ENCODE data around the gene ARMS2. TPM values are rescaled to one million over a fixed set of nuclear protein-coding genes. Genes with fewer than 3 reads are reported as not detected.

ARMS2 gene
- total RNA-seq, 1 experiment from 2014 or later: not detected

- Mint-ChIP-seq H3K4me3 (no peak overlapping the region), H3K9me3 (no peaks in the 10 kb centered on the region), H3K36me3 (no peaks in the 10 kb centered on the region), H3K27me3 (ENCODE audit: low read depth) (peaks cover 35% of the 10 kb centered on the region), H3K4me1 (peaks cover 19% of the 10 kb centered on the region), H3K27ac (no peak overlapping the region)
- ATAC-seq (no peak), DNase-seq (ENCODE audit: low spot score) (no peak)
- CTCF ChIA-PET: interaction anchor here (1.0 to 1.1 kb wide), 3 partner anchors 27 to 187 kb away, joined by 3 read pairs; no protein-coding TSS in a partner anchor
- no peak for TF ChIP-seq PRRX2 (CRISPR knock-in tag; IDR thresholded peaks at IDR 0.05)
- TF ChIP-seq PRDM15 (CRISPR knock-in tag; IDR thresholded peaks at IDR 0.05): no peak
- TF ChIP-seq ZNF416 (CRISPR knock-in tag; IDR thresholded peaks at IDR 0.05): no peak
- TF ChIP-seq ZNF317 (CRISPR knock-in tag; IDR thresholded peaks at IDR 0.05; ENCODE audit: borderline replicate concordance, low read depth): no peak
- TF ChIP-seq ELF4 (CRISPR knock-in tag; IDR thresholded peaks at IDR 0.05; ENCODE audit: low read depth): no peak
- TF ChIP-seq ZNF219 (CRISPR knock-in tag; IDR thresholded peaks at IDR 0.05; ENCODE audit: borderline replicate concordance): no peak
- TF ChIP-seq ZNF532 (CRISPR knock-in tag; IDR thresholded peaks at IDR 0.05; ENCODE audit: borderline replicate concordance): no peak
- no peak for TF ChIP-seq TEAD1 (CRISPR knock-in tag; IDR thresholded peaks at IDR 0.05)
- TF ChIP-seq RELA (CRISPR knock-in tag; IDR thresholded peaks at IDR 0.05; ENCODE audit: borderline replicate concordance): no peak
- TF ChIP-seq NR2C2 (CRISPR knock-in tag; IDR thresholded peaks at IDR 0.05): no peak
- no peak for TF ChIP-seq ZNF263 (CRISPR knock-in tag; IDR thresholded peaks at IDR 0.05; ENCODE audit: low read depth)
- no peak for TF ChIP-seq NR1H2 (CRISPR knock-in tag; IDR thresholded peaks at IDR 0.05)
- TF ChIP-seq MLX (CRISPR knock-in tag; IDR thresholded peaks at IDR 0.05): no peak
- no peak for TF ChIP-seq ZNF121 (CRISPR knock-in tag; IDR thresholded peaks at IDR 0.05)
- no peak for TF ChIP-seq ZSCAN18 (CRISPR knock-in tag; IDR thresholded peaks at IDR 0.05)
- no peak for TF ChIP-seq ZBTB21 (CRISPR knock-in tag; IDR thresholded peaks at IDR 0.05; ENCODE audit: borderline replicate concordance)
- POLR2A ChIA-PET: no interaction called here
Measured at GRCh38 chr10:122466951-122467381, 12.5 kb downstream of the ARMS2 start.

- ATAC-seq: no peak
- TF ChIP-seq PREB (CRISPR knock-in tag; IDR thresholded peaks at IDR 0.05; ENCODE audit: borderline replicate concordance): no peak
- TF ChIP-seq SOX15 (CRISPR knock-in tag; IDR thresholded peaks at IDR 0.05): no peak
- no peak for TF ChIP-seq ARID4B (CRISPR knock-in tag; IDR thresholded peaks at IDR 0.05; ENCODE audit: borderline replicate concordance)
- no peak for TF ChIP-seq MXD4 (CRISPR knock-in tag; IDR thresholded peaks at IDR 0.05; ENCODE audit: borderline replicate concordance)
- TF ChIP-seq OVOL2 (CRISPR knock-in tag; IDR thresholded peaks at IDR 0.05; ENCODE audit: borderline replicate concordance): no peak
Measured at GRCh38 chr10:122467701-122468100, 13.2 kb downstream of the ARMS2 start.

More at GRCh38 chr10:122467701-122468100, 13.2 kb downstream of the ARMS2 start:
- Mint-ChIP-seq H3K36me3 (no peaks in the 10 kb centered on the region), H3K27ac (no peak overlapping the region), H3K9me3 (no peaks in the 10 kb centered on the region), H3K4me1 (peaks cover 16% of the 10 kb centered on the region), H3K27me3 (ENCODE audit: low read depth) (peaks cover 28% of the 10 kb centered on the region), H3K4me3 (no peak overlapping the region)
- no peak for DNase-seq (ENCODE audit: low spot score)
- POLR2A ChIA-PET: no interaction called here
- CTCF ChIA-PET: interaction anchor here (1.1 kb wide), 1 partner anchor 188 kb away, joined by 3 read pairs; no protein-coding TSS in a partner anchor
